NCI-H345 (cell line): Measurements from ENCODE around the gene PTGES2.
"Not testable (repeated sequence)": the region's sequence is repeated elsewhere in the genome, so short reads cannot be mapped to it uniquely, and the experiment has no call there.

ENCODE experiments used
- DNase-seq: peaks from one replicate; lab custom pipeline; 2025; lab: John Stamatoyannopoulos, UW

Gene PTGES2

GRCh38 chr9:128136816-128137793, 9.6 kb upstream of the PTGES2 start:
- DNase-seq, result no peak

GRCh38 chr9:128135561-128135960, 8.0 kb upstream of the PTGES2 start:
- not testable (repeated sequence) for DNase-seq

- DNase-seq, result not testable (repeated sequence)
These were observed 4.6 kb upstream of the PTGES2 start for GRCh38 chr9:128132139-128132538.

GRCh38 chr9:128131346-128131745, 3.8 kb upstream of the PTGES2 start:
- DNase-seq, result not testable (repeated sequence)

- DNase-seq, result not testable (repeated sequence)
These were observed 3.1 kb upstream of the PTGES2 start for GRCh38 chr9:128130651-128131050.

GRCh38 chr9:128129976-128130590, 2.6 kb upstream of the PTGES2 start:
- DNase-seq, result not testable (repeated sequence)

GRCh38 chr9:128128836-128129590, 1.5 kb upstream of the PTGES2 start:
- no peak for DNase-seq

GRCh38 chr9:128127990-128128835, 684 bp upstream of the PTGES2 start:
- DNase-seq, result peak; percentile 93

GRCh38 chr9:128125580-128126354, 1.8 kb downstream of the PTGES2 start:
- no peak for DNase-seq

- peak; percentile 22 for DNase-seq
These were observed 2.5 kb downstream of the PTGES2 start for GRCh38 chr9:128124873-128125579.

GRCh38 chr9:128124451-128124850, 3.1 kb downstream of the PTGES2 start:
- no peak for DNase-seq

GRCh38 chr9:128123451-128124080, 4.0 kb downstream of the PTGES2 start:
- no peak for DNase-seq

GRCh38 chr9:128122809-128123175, 4.7 kb downstream of the PTGES2 start:
- DNase-seq, result no peak

- DNase-seq, result no peak
These were observed 5.4 kb downstream of the PTGES2 start for GRCh38 chr9:128121924-128122808.

GRCh38 chr9:128121466-128121810, 6.1 kb downstream of the PTGES2 start:
- no peak for DNase-seq

- DNase-seq, result no peak
These were observed 6.6 kb downstream of the PTGES2 start for GRCh38 chr9:128120741-128121465.

- DNase-seq, result no peak
These were observed 7.3 kb downstream of the PTGES2 start for GRCh38 chr9:128120061-128120740.
